GM12892 (cell line): ENCODE results near the gene ASCC1.

Source experiments
- DNase-seq: peaks from one replicate; pipeline ENCODE4 v3.0.0; 2011; ENCODE audit not compliant: insufficient read length
- FAIRE-seq: peaks from 2 replicates; lab custom pipeline; 2011; peaks lifted over from hg19 to GRCh38; lab: Jason Lieb, UNC
- POLR2A ChIP-seq: IDR thresholded peaks from 2 replicates; pipeline ENCODE4 v1.6.1; 2011; ENCODE audit warnings: low read depth, low read length, control low read depth
- POLR2AphosphoS5 ChIP-seq: IDR thresholded peaks from 2 replicates; pipeline ENCODE4 v1.6.1; 2011; ENCODE audit warnings: low read depth, low read length, control low read depth
- TAF1 ChIP-seq: IDR thresholded peaks from 2 replicates; pipeline ENCODE4 v1.6.1; 2011; ENCODE audit warnings: low read depth, mild to moderate bottlenecking, control low read depth, low read length, borderline replicate concordance

The ASCC1 gene

DNA sequence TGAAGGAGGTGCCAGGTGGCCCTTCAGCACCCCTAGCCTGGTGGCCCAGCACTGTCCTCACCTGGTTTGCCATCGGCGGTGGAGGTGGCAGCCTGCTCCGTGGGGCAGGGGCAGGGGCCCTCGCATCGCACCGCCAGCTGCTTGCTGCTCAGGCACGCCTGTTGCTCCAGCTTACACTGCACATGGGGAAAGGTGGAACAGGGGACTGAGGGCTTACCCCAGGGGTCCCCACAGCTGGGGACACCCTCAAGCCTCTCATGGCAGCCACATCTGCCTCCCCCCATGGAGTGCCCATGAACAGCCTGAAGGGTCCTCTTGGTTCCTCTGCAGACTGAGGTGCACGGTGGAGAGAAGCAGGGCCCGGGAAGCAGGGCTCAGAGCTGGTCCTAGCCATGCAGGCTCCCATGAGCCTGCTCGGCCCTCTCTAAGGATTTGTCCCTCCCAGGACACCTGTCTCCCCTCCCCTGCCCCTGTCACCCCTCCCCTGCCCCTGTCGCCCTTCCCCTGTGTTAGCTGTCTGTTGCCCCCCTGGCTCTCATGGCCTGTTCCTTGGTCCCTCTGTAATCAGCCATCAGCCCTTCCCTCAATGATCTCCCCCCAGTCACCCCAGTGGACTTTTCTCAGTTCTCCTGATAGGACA lies 147.8 kb downstream of the ASCC1 start:
- no peak for FAIRE-seq
- TF ChIP-seq TAF1, result no peak
- no peak for TF ChIP-seq POLR2A
- TF ChIP-seq POLR2AphosphoS5, result no peak

GRCh38 chr10:72067463-72068125 lies 148.5 kb downstream of the ASCC1 start:
- no peak for FAIRE-seq
- TF ChIP-seq POLR2A (no peak), TAF1 (no peak), POLR2AphosphoS5 (no peak)
- DNase-seq, result no peak

More for the DNA sequence above, 147.8 kb downstream of the ASCC1 start:
- no peak for DNase-seq

- no peak for TF ChIP-seq TAF1
- no peak for TF ChIP-seq POLR2A
- TF ChIP-seq POLR2AphosphoS5, result no peak
- FAIRE-seq (no peak), DNase-seq (no peak)
Measured at GRCh38 chr10:72066318-72067284, 149.5 kb downstream of the ASCC1 start.

- no peak for TF ChIP-seq POLR2A
- no peak for TF ChIP-seq POLR2AphosphoS5
- TF ChIP-seq TAF1, result no peak
- DNase-seq (no peak), FAIRE-seq (no peak)
Measured at GRCh38 chr10:72065439-72066025, 150.5 kb downstream of the ASCC1 start.

DNA sequence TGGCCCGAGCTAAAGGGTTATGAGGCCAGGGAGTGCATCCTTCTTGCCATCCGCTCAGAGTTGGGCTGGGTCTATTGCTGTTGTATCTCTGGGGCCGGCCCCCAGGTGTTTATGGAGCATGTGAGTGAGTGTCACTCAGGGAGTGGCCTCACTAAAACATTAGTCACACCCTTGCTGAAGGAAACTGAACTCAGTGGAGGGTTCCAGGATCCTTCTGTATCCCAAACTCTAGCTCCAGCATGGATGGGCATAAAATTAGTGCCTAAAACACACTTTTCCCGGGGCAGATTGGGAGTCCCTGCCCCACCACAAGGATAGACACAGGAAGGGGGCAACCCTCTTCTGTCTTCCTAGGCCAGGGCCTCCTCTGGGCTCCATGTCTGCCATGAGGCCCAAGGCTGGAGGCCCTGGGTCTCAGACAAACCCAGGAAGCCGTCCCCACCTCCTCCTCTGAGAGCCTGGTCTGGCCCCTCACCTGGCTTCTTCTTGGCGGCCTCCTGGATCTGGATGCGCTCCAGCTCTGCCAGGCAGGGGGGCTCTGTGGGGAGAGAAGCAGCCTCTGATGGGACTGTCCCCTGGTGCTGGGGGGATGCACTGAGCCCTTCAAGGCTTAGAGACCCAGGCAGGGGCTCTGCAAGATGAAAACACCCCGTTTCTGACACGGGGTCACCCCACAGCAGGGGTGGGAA lies 152.2 kb downstream of the ASCC1 start:
- TF ChIP-seq TAF1, result no peak
- TF ChIP-seq POLR2A, result no peak
- TF ChIP-seq POLR2AphosphoS5, result no peak
- FAIRE-seq (no peak), DNase-seq (no peak)

DNA sequence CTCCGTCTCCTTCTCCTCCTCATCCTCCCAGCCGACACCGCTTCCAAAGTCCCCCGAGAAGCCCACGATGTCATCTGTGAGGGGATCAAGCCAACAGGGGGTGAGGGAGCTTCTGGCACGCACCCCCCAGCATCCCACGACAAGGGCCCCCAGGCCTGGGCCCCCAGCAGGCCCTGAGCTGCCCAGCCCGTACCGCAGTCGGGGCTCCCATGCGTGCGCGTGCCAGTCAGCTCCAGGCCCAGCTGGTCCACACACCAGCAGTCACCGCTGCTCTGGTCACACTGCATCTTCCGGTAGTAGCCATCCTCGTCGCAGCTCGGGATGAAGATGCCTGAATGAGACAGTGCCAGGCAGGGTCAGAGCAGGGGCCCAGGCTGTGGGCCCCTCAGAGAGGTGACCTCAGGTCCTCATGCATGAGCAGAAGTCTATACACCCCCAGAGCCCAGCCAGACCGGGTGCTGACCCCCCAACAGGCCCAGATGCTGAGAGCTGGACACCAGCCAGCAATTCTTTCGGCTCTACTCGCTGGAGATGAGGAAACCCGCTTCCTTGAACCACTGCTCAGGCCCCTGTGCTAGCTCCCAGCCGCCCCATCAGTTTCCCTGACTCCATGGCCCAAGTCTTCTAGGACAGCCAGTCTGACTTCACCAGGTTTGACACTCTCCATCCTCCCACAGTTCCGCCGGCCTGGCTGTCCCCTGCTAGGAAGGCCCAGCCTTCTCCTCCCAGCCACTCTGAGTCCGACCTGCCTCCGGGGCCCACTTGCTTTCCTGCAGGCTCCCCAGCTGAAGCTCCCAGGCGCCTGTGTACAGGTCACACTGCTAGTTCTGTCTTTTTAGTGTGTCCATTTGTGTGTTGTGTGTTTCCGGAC lies 153.0 kb downstream of the ASCC1 start:
- DNase-seq (no peak), FAIRE-seq (no peak)
- no peak for TF ChIP-seq POLR2A

- FAIRE-seq, result no peak
- no peak for TF ChIP-seq POLR2A
- TF ChIP-seq TAF1, result no peak
- TF ChIP-seq POLR2AphosphoS5, result no peak
- DNase-seq, result no peak
Measured at GRCh38 chr10:72062382-72062781, 153.7 kb downstream of the ASCC1 start.

GRCh38 chr10:72061930-72062329 lies 154.1 kb downstream of the ASCC1 start:
- DNase-seq (no peak), FAIRE-seq (no peak)

DNA sequence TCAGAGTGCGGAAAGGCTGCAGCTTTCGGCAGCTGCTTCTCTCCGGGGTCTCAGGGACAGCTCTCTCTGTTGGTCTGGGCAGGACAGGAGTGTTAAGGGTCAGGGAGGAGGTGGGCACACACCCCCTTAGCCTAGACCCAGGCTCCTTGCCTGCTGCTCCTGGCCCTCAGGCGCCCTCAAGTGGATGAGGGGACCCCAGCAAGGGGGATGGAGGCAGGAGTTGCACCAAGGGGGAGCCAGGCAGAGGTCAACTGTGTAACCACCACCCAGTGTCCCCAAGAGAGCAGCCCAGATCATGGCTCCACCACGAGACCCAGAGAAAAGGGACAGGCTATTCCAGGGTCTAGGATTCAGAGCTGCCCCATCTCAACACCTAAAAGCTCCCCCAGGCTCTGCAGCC lies 154.6 kb downstream of the ASCC1 start:
- TF ChIP-seq TAF1 (no peak), POLR2A (no peak), POLR2AphosphoS5 (no peak)
- no peak for DNase-seq

More at GRCh38 chr10:72061930-72062329, 154.1 kb downstream of the ASCC1 start:
- no peak for TF ChIP-seq TAF1
- no peak for TF ChIP-seq POLR2A
- TF ChIP-seq POLR2AphosphoS5, result no peak

More for the DNA sequence above, 154.6 kb downstream of the ASCC1 start:
- no peak for FAIRE-seq
